CD4-positive, alpha-beta T cell (primary cell): ENCODE measurements around the gene RCOR2. TPM values are rescaled to one million over a fixed set of nuclear protein-coding genes. Genes with fewer than 3 reads are reported as not detected.

ENCODE experiments used
- ATAC-seq: fragments of 200-7000 bp; cut with Tn5 transposase; one replicate; pipeline ENCODE4 v1.10.0; 2022; ENCODE audit warnings: mild to moderate bottlenecking; ENCODE audit not compliant: poor library complexity
- CTCF ChIA-PET: fragments of 350-600 bp; sonication (Branson Sonifier 250); formaldehyde crosslinking; loops from one replicate; lab custom pipeline; 2021; ENCODE audit warnings: antibody characterized with exemption, inconsistent platforms; lab: Charles Lee
- POLR2A ChIA-PET: fragments of 350-600 bp; sonication (Branson Sonifier 250); formaldehyde crosslinking; loops from one replicate; lab custom pipeline; 2021; ENCODE audit warnings: antibody characterized with exemption, inconsistent platforms; lab: Charles Lee
- DNase-seq, 14 experiments: peaks; one replicate each; pipeline ENCODE4 v3.0.0-alpha.2; 2013 to 2020; ENCODE audit warnings: mixed read lengths in 2 of 14
- H3K27ac ChIP-seq, 2 donors: one replicate each; pipeline versions ENCODE4 v1.5.1 to v1.7.0; 2013; ENCODE audit warnings: low read length in 2 of 2, low read depth in 1 of 2, mild to moderate bottlenecking in 1 of 2
- H3K27me3 ChIP-seq, 2 experiments: 1 replicate in 1 of 2; 2 replicates in 1 of 2; pipeline versions ENCODE4 v1.6.1 to v1.7.0; 2013; ENCODE audit warnings: low read length in 2 of 2, control low read depth in 1 of 2, mild to moderate bottlenecking in 1 of 2, moderate library complexity in 1 of 2; ENCODE audit not compliant: insufficient read depth in 2 of 2, control insufficient read depth in 1 of 2
- H3K36me3 ChIP-seq: one replicate; pipeline ENCODE4 v1.6.1; 2013; ENCODE audit warnings: low read length, control low read depth; ENCODE audit not compliant: insufficient read depth
- H3K4me1 ChIP-seq: one replicate; pipeline ENCODE4 v1.6.1; 2013; ENCODE audit warnings: low read length, control low read depth; ENCODE audit not compliant: insufficient read depth
- H3K4me3 ChIP-seq: one replicate; pipeline ENCODE4 v1.5.1; 2013; ENCODE audit warnings: mild to moderate bottlenecking, low read length, moderate library complexity
- H3K9me3 ChIP-seq, 2 experiments: 1 replicate in 1 of 2; 2 replicates in 1 of 2; pipeline versions ENCODE4 v1.6.1 to v1.7.0; 2013; ENCODE audit warnings: low read length in 2 of 2, mild to moderate bottlenecking in 2 of 2, control low read depth in 1 of 2, moderate library complexity in 1 of 2; ENCODE audit not compliant: control insufficient read depth in 1 of 2, insufficient read depth in 1 of 2
- H3K27ac Mint-ChIP-seq: one replicate; pipeline ENCODE4 v1.8.0; 2020; ENCODE audit warnings: mixed read lengths
- H3K27me3 Mint-ChIP-seq: one replicate; pipeline ENCODE4 v1.8.0; 2021; ENCODE audit warnings: mixed read lengths
- H3K36me3 Mint-ChIP-seq: one replicate; pipeline ENCODE4 v1.8.0; 2021; ENCODE audit warnings: low read depth, mixed read lengths
- H3K4me1 Mint-ChIP-seq: one replicate; pipeline ENCODE4 v1.8.0; 2021; ENCODE audit warnings: low read depth, mixed read lengths
- H3K4me3 Mint-ChIP-seq: one replicate; pipeline ENCODE4 v1.8.0; 2020; ENCODE audit warnings: mild to moderate bottlenecking, mixed read lengths
- H3K9me3 Mint-ChIP-seq: one replicate; pipeline ENCODE4 v1.8.0; 2020; ENCODE audit warnings: mixed read lengths
- intact Hi-C, 2 experiments: fragments of 100-400 bp; cut with DNase I in 1 of 2; cut with micrococcal nuclease in 1 of 2; formaldehyde crosslinking; loops; one replicate each; pipeline versions ENCODE4 v1.15.1 to v1.9.0; 2023 to 2025; cut with DNase I, micrococcal nuclease
- total RNA-seq, 174 experiments: library from RNA in 2 of 174; stranded (reverse) in 2 of 174; gene quantifications; one replicate each; pipeline ENCODE4 v1.2.3 and lab custom pipeline; 2021 to 2026
- TF ChIP-seq, protein P1 (sequence below): fragments of 200-600 bp; IDR thresholded peaks from one replicate; pipeline ENCODE4 v1.8.0; 2022; ENCODE audit warnings: antibody characterized with exemption, mild to moderate bottlenecking

Gene RCOR2
- total RNA-seq, 2 experiments from 2014 or later, result not detected

DNA sequence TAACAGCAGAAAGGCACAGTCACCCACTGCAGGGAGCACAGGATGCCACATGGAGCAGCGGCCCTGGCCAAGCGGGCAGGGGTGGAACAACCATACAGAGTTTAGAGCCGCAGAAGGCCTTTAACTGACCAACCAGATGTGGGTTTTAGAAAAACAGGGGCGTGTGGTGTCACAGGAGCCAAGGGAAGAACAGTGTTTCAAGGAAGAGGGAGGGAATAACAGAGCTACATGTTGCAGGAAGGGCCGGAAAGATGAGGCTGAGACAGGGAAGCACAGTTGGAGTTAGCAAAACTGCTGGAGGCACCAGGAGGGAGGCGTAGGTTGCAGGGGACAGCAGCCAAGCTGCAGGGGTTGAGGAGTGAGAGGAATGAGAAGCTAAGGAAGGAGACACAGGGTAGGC lies 14.1 kb upstream of the RCOR2 start:
- TF ChIP-seq, protein P1, sequence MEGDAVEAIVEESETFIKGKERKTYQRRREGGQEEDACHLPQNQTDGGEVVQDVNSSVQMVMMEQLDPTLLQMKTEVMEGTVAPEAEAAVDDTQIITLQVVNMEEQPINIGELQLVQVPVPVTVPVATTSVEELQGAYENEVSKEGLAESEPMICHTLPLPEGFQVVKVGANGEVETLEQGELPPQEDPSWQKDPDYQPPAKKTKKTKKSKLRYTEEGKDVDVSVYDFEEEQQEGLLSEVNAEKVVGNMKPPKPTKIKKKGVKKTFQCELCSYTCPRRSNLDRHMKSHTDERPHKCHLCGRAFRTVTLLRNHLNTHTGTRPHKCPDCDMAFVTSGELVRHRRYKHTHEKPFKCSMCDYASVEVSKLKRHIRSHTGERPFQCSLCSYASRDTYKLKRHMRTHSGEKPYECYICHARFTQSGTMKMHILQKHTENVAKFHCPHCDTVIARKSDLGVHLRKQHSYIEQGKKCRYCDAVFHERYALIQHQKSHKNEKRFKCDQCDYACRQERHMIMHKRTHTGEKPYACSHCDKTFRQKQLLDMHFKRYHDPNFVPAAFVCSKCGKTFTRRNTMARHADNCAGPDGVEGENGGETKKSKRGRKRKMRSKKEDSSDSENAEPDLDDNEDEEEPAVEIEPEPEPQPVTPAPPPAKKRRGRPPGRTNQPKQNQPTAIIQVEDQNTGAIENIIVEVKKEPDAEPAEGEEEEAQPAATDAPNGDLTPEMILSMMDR, result no peak
- Histone ChIP-seq H3K4me1 (no peaks in the 10 kb centered on the region), H3K27me3 (no peaks in the 10 kb centered on the region), H3K9me3 (no peaks in the 10 kb centered on the region), H3K4me3 (no peak overlapping the region), H3K27ac (no peak overlapping the region), H3K36me3 (no peaks in the 10 kb centered on the region)
- H3K4me3 Mint-ChIP-seq, result no peak overlapping the region
- ChIA-PET CTCF (no interaction called here), POLR2A (no interaction called here)
- no peak for DNase-seq
- no peaks in the 10 kb centered on the region for H3K4me1 Mint-ChIP-seq
- H3K27me3 Mint-ChIP-seq, result no peaks in the 10 kb centered on the region
- H3K9me3 Mint-ChIP-seq, result no peaks in the 10 kb centered on the region
- no peak overlapping the region for H3K27ac Mint-ChIP-seq
- no peak for ATAC-seq
- intact Hi-C loops, result no loop called here
- no peaks in the 10 kb centered on the region for H3K36me3 Mint-ChIP-seq

DNA sequence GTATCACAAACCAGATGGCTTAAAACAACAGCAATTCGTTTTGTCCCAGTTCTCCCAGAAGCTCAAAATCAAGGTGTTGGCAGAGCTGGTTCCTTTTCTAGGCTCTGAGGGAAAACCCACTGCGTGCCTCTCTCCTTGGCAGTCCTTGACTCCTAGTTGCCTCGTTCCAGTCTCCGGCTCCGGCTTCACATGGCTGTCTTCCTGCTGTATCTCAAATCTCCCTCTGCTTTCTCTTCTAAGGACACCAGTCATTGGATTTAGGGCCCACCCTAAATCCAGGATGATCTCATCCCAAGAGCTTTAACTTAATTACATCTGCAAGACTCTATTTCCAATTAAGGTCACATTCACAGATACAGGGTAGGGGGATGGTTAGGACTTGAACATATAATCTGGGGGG lies 12.7 kb upstream of the RCOR2 start:
- TF ChIP-seq, protein P1, result no peak

DNA sequence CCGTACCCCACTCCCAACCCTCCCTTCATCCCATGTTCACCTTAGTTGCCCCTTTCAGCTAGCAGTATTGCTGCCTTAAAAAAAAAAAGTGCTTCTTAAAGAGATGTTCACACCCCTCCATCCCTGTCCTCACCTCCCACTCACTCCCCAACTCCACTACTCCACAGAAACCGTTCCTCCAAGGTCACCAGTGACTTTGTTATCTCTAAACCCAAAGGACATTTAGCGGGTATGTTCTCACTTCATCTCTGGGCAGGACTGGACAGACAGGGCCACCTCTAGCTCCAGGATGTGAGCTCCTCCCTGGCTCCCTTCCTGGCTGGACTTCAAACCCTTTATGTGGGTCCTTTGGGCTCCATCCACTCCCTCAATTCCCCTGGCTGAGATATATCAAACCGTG lies 6.4 kb upstream of the RCOR2 start:
- intact Hi-C loops, result no loop called here

More for the DNA sequence above, 12.7 kb upstream of the RCOR2 start:
- ChIA-PET CTCF (no interaction called here), POLR2A (no interaction called here)
- H3K36me3 Mint-ChIP-seq, result no peaks in the 10 kb centered on the region
- no peaks in the 10 kb centered on the region for H3K27me3 Mint-ChIP-seq
- no peak overlapping the region for H3K27ac ChIP-seq
- no peaks in the 10 kb centered on the region for H3K9me3 Mint-ChIP-seq
- intact Hi-C loops, result no loop called here
- no peaks in the 10 kb centered on the region for H3K27me3 ChIP-seq
- H3K4me3 Mint-ChIP-seq, result no peak overlapping the region
- no peak for DNase-seq
- H3K27ac Mint-ChIP-seq, result no peak overlapping the region
- H3K36me3 ChIP-seq, result no peaks in the 10 kb centered on the region
- no peaks in the 10 kb centered on the region for H3K4me1 ChIP-seq
- H3K9me3 ChIP-seq, result no peaks in the 10 kb centered on the region
- no peak for ATAC-seq
- no peak overlapping the region for H3K4me3 ChIP-seq
- H3K4me1 Mint-ChIP-seq, result no peaks in the 10 kb centered on the region

More for the DNA sequence above, 6.4 kb upstream of the RCOR2 start:
- no peaks in the 10 kb centered on the region for H3K27me3 Mint-ChIP-seq
- POLR2A ChIA-PET, result no interaction called here
- no peaks in the 10 kb centered on the region for H3K9me3 Mint-ChIP-seq
- ATAC-seq (no peak), DNase-seq (no peak)
- H3K4me3 Mint-ChIP-seq, result no peak overlapping the region
- H3K9me3 ChIP-seq, result no peaks in the 10 kb centered on the region
- H3K4me3 ChIP-seq, result no peak overlapping the region
- H3K36me3 Mint-ChIP-seq, result no peaks in the 10 kb centered on the region
- TF ChIP-seq, protein P1, result no peak
- peaks cover 7% of the 10 kb centered on the region for H3K4me1 Mint-ChIP-seq
- H3K4me1 ChIP-seq, result peaks cover 11% of the 10 kb centered on the region
- H3K27me3 ChIP-seq, result no peaks in the 10 kb centered on the region
- no peaks in the 10 kb centered on the region for H3K36me3 ChIP-seq
- CTCF ChIA-PET, result interaction anchor here (1.5 kb wide), 1 partner anchor 22 kb away, joined by 3 read pairs; no protein-coding TSS in a partner anchor
- no peak overlapping the region for H3K27ac ChIP-seq
- no peak overlapping the region for H3K27ac Mint-ChIP-seq
